ENCODE data around the gene LAD1. TPM values are rescaled to one million over a fixed set of nuclear protein-coding genes. Genes with fewer than 3 reads are reported as not detected.

LAD1 gene
- polyA plus RNA-seq, 1 of the 3 experiments (the other 2 are of a cell fraction) = not detected

DNA sequence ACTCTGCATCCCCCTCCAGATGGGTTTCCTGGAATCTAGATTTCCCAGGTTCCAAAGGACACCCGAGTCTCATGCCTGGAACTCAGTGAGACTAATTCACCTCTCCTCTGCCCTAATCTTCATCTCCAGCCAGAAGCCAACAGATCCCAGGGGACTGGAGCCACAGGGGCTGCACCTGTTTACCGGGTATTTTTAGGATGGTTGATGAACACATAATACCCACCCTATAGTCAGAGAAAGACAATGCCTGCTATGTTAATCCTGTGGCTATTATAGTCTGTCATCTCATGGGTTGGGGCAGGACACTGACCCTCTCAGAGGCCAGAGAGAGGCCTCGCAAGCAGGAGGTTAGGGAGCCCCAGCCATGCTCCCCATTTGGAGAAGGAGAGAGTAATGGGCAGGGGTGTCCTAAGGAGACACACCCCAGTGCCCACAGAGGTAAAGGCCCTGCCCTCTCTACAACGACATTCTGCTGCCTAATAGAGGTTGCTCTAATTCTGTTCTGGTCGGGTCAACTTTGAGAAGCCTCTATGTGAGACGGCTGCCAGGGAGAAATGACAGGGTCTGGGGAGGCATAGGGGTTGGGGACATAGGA, 23.4 kb upstream of the LAD1 start:
- WGBS (ENCODE audit: low lambda C conversion rate) = 60% methylated on average over 6 of the region's 6 CpGs
- no peak overlapping the region for H3K9ac ChIP-seq
- CTCF ChIA-PET = interaction anchor here (1.0 to 2.2 kb wide), 2 partner anchors 12 to 13 kb away, joined by 3 to 10 read pairs; no protein-coding TSS in a partner anchor

DNA sequence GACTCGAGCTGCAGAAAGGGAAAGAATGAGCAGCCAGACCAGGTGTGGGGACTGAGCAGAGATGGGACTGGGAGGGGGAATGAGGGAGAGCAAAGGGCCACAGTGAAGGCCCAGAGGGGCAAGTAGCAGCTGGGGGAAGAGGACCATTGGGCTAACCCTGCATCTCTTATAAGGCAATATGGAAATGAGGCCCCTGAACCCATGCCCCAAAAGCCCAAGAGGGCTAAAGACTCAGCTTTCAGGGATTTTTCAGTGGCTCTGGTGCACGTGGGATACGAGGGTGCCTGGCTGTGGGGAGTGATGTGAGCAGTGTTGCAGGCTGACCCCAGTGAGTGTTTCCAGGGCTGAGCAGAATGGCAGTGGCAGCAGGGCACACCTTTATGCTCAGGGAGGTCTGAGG, 22.9 kb upstream of the LAD1 start:
- TF ChIP-seq, protein P1, sequence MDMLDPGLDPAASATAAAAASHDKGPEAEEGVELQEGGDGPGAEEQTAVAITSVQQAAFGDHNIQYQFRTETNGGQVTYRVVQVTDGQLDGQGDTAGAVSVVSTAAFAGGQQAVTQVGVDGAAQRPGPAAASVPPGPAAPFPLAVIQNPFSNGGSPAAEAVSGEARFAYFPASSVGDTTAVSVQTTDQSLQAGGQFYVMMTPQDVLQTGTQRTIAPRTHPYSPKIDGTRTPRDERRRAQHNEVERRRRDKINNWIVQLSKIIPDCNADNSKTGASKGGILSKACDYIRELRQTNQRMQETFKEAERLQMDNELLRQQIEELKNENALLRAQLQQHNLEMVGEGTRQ (IDR thresholded peaks at IDR 0.05; ENCODE audit: borderline replicate concordance, low read depth, low read length) = no peak
- TF ChIP-seq MEF2A (IDR thresholded peaks at IDR 0.05; ENCODE audit: borderline replicate concordance, low read depth) (no peak), RCOR1 (IDR thresholded peaks at IDR 0.05; ENCODE audit: low read length) (no peak), FOSL2 (IDR thresholded peaks at IDR 0.05; ENCODE audit: borderline replicate concordance, low read depth) (no peak), NRF1 (IDR thresholded peaks at IDR 0.05; ENCODE audit: low read depth, low read length) (no peak), TAF1 (IDR thresholded peaks at IDR 0.05; ENCODE audit: borderline replicate concordance, low read depth, low read length) (no peak), SIN3A (IDR thresholded peaks at IDR 0.05; ENCODE audit: borderline replicate concordance, low read depth, low read length) (no peak), RFX5 (IDR thresholded peaks at IDR 0.05; ENCODE audit: low read length) (no peak), MXI1 (IDR thresholded peaks at IDR 0.05; ENCODE audit: low read depth, low read length) (no peak)
- TF ChIP-seq, protein P2, sequence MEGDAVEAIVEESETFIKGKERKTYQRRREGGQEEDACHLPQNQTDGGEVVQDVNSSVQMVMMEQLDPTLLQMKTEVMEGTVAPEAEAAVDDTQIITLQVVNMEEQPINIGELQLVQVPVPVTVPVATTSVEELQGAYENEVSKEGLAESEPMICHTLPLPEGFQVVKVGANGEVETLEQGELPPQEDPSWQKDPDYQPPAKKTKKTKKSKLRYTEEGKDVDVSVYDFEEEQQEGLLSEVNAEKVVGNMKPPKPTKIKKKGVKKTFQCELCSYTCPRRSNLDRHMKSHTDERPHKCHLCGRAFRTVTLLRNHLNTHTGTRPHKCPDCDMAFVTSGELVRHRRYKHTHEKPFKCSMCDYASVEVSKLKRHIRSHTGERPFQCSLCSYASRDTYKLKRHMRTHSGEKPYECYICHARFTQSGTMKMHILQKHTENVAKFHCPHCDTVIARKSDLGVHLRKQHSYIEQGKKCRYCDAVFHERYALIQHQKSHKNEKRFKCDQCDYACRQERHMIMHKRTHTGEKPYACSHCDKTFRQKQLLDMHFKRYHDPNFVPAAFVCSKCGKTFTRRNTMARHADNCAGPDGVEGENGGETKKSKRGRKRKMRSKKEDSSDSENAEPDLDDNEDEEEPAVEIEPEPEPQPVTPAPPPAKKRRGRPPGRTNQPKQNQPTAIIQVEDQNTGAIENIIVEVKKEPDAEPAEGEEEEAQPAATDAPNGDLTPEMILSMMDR (IDR thresholded peaks at IDR 0.05) = no peak
- TF ChIP-seq, protein P3, sequence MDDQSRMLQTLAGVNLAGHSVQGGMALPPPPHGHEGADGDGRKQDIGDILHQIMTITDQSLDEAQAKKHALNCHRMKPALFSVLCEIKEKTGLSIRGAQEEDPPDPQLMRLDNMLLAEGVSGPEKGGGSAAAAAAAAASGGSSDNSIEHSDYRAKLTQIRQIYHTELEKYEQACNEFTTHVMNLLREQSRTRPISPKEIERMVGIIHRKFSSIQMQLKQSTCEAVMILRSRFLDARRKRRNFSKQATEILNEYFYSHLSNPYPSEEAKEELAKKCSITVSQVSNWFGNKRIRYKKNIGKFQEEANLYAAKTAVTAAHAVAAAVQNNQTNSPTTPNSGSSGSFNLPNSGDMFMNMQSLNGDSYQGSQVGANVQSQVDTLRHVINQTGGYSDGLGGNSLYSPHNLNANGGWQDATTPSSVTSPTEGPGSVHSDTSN (IDR thresholded peaks at IDR 0.05) = no peak

More for the DNA sequence above, 23.4 kb upstream of the LAD1 start:
- Histone ChIP-seq H4K20me1 (ENCODE audit: insufficient read depth) (no peaks in the 10 kb centered on the region), H3K9me3 (no peaks in the 10 kb centered on the region), H3K27me3 (ENCODE audit: insufficient read depth) (no peaks in the 10 kb centered on the region), H3K36me3 (replicated peaks in 1 of 2; ENCODE audit: control insufficient read depth in 1 of 2, insufficient read depth in 2 of 2, low read length in 1 of 2) (no peaks in the 10 kb centered on the region), H3F3A (replicated peaks; ENCODE audit: insufficient read depth) (no peaks in the 10 kb centered on the region), H3K79me2 (ENCODE audit: insufficient read depth) (no peaks in the 10 kb centered on the region), H2AFZ (ENCODE audit: low read depth) (no peak overlapping the region), H3K27ac (ENCODE audit: low read depth in 2 of 2, low read length in 1 of 2) (no peak overlapping the region), H3K4me1 (ENCODE audit: control insufficient read depth in 1 of 2, insufficient read depth in 2 of 2, low read depth in 1 of 2, low read length in 1 of 2) (peaks cover 0 to 13% of the 10 kb centered on the region in 2 experiments; a peak in 1 of 4 replicates), H3K9me2 (no peaks in the 10 kb centered on the region), H3K4me3 (ENCODE audit: low read depth in 2 of 2, low read length in 1 of 2) (no peak overlapping the region), H3K4me2 (no peak overlapping the region)
- POLR2A ChIA-PET = no interaction called here
- DNase-seq = no peak
- TF ChIP-seq MXI1 (IDR thresholded peaks at IDR 0.05; ENCODE audit: low read depth, low read length) (no peak), CHD2 (IDR thresholded peaks at IDR 0.05; ENCODE audit: low read length, partially characterized antibody) (no peak), RCOR1 (IDR thresholded peaks at IDR 0.05; ENCODE audit: low read length) (no peak)

More for the DNA sequence above, 22.9 kb upstream of the LAD1 start:
- peaks cover 0 to 13% of the 10 kb centered on the region in 2 experiments; a peak in 1 of 4 replicates for H3K4me1 ChIP-seq (ENCODE audit: control insufficient read depth in 1 of 2, insufficient read depth in 2 of 2, low read depth in 1 of 2, low read length in 1 of 2)
- H2AFZ ChIP-seq (ENCODE audit: low read depth) = no peak overlapping the region
- no peaks in the 10 kb centered on the region for H4K20me1 ChIP-seq (ENCODE audit: insufficient read depth)
- no peak for DNase-seq
- no peak overlapping the region for H3K4me3 ChIP-seq (ENCODE audit: low read depth in 2 of 2, low read length in 1 of 2)
- H3K4me2 ChIP-seq = no peak overlapping the region
- no peaks in the 10 kb centered on the region for H3K27me3 ChIP-seq (ENCODE audit: insufficient read depth)
- no peaks in the 10 kb centered on the region for H3K9me3 ChIP-seq
- no peaks in the 10 kb centered on the region for H3K9me2 ChIP-seq
- WGBS (ENCODE audit: low lambda C conversion rate) = 37% methylated on average over 3 of the region's 3 CpGs
- POLR2A ChIA-PET = no interaction called here
- no peaks in the 10 kb centered on the region for H3F3A ChIP-seq (replicated peaks; ENCODE audit: insufficient read depth)
- H3K9ac ChIP-seq = no peak overlapping the region
- CTCF ChIA-PET = interaction anchor here (2.2 kb wide), 1 partner anchor 14 kb away, joined by 10 read pairs; no protein-coding TSS in a partner anchor
- H3K27ac ChIP-seq (ENCODE audit: low read depth in 2 of 2, low read length in 1 of 2) = no peak overlapping the region
- no peaks in the 10 kb centered on the region for H3K79me2 ChIP-seq (ENCODE audit: insufficient read depth)
- no peaks in the 10 kb centered on the region for H3K36me3 ChIP-seq (replicated peaks in 1 of 2; ENCODE audit: control insufficient read depth in 1 of 2, insufficient read depth in 2 of 2, low read length in 1 of 2)

Data from SK-N-SH (cell line).